NCI-H82 treated with DMSO at 0.1 percent for 48 hours (cell line): ENCODE measurements around the gene NCBP1.
A peak's percentile ranks its signal among the peaks of the same experiment; 100 is the strongest.
"Not testable (repeated sequence)": the region's sequence is repeated elsewhere in the genome, so short reads cannot be mapped to it uniquely, and the experiment has no call there.

Source experiments
- DNase-seq: peaks from one replicate; lab custom pipeline; 2025; ENCODE audit not compliant: unreplicated experiment; lab: John Stamatoyannopoulos, UW

NCBP1 gene

GRCh38 chr9:97632985-97633858, at the start of gene NCBP1, which contains the start of gene TSTD2:
Gene NCBP1 (plus strand): TSS chr9:97633821. CDS start chr9:97633882, 61 bp downstream.
Gene TSTD2 (minus strand): TSS chr9:97633368. CDS start chr9:97627562, 5,806 bp downstream.
- peak; percentile 96 for DNase-seq

- not testable (repeated sequence) for DNase-seq
These were observed 48.8 kb upstream of the NCBP1 start for GRCh38 chr9:97584778-97585177.

- DNase-seq: not testable (repeated sequence)
These were observed 46.7 kb upstream of the NCBP1 start for GRCh38 chr9:97586909-97587308.

GRCh38 chr9:97591535-97591934, 42.1 kb upstream of the NCBP1 start:
- no peak for DNase-seq

- DNase-seq: no peak
These were observed 41.5 kb upstream of the NCBP1 start for GRCh38 chr9:97592126-97592525.

GRCh38 chr9:97593960-97594359, 39.7 kb upstream of the NCBP1 start:
- no peak for DNase-seq

GRCh38 chr9:97594381-97594921, 39.2 kb upstream of the NCBP1 start:
- DNase-seq: no peak

GRCh38 chr9:97596906-97597305, 36.7 kb upstream of the NCBP1 start:
- DNase-seq: no peak

- peak; percentile 57 for DNase-seq
These were observed 34.9 kb upstream of the NCBP1 start for GRCh38 chr9:97598461-97599288.

- DNase-seq: no peak
These were observed 34.2 kb upstream of the NCBP1 start for GRCh38 chr9:97599314-97599846.

GRCh38 chr9:97600531-97601227, 32.9 kb upstream of the NCBP1 start:
- DNase-seq: no peak

GRCh38 chr9:97601228-97601898, 32.3 kb upstream of the NCBP1 start:
- no peak for DNase-seq

- DNase-seq: no peak
These were observed 31.2 kb upstream of the NCBP1 start for GRCh38 chr9:97602430-97602829.

GRCh38 chr9:97604901-97605645, 28.5 kb upstream of the NCBP1 start:
- DNase-seq: no peak

- peak; percentile 22 for DNase-seq
These were observed 18.1 kb upstream of the NCBP1 start for GRCh38 chr9:97615439-97616072.

- DNase-seq: no peak
These were observed 15.6 kb upstream of the NCBP1 start for GRCh38 chr9:97617939-97618416.

GRCh38 chr9:97620063-97620462, 13.6 kb upstream of the NCBP1 start:
- DNase-seq: not testable (repeated sequence)

- not testable (repeated sequence) for DNase-seq
These were observed 11.1 kb upstream of the NCBP1 start for GRCh38 chr9:97622483-97622882.

GRCh38 chr9:97623946-97624345, 9.7 kb upstream of the NCBP1 start:
- DNase-seq: no peak
